Stimulated activated CD4-positive, alpha-beta T cell treated with anti-CD3 and anti-CD28 coated beads, Interleukin-4, amount 100 ng/mL, for 24 hours (primary cell): ENCODE measurements around the gene RSF1.
"Not testable (repeated sequence)": the region's sequence is repeated elsewhere in the genome, so short reads cannot be mapped to it uniquely, and the experiment has no call there.

Source experiments
- DNase-seq: peaks from one replicate; pipeline ENCODE4 v3.0.0-alpha.2; 2020

Gene RSF1

GRCh38 chr11:77820565-77821348 is at the start of gene RSF1, which contains the start of gene AAMDC:
TSS of gene RSF1 (minus strand) at chr11:77820722. CDS start at chr11:77820714, 8 bp downstream.
TSS of gene AAMDC (plus strand) at chr11:77821144. CDS start at chr11:77842497, 21,353 bp downstream.
- DNase-seq, result peak; percentile 98

- no peak for DNase-seq
Measured at GRCh38 chr11:77868744-77869143, 48.2 kb upstream of the RSF1 start.

GRCh38 chr11:77866336-77866735 is 45.8 kb upstream of the RSF1 start:
- DNase-seq, result no peak

- no peak for DNase-seq
Measured at GRCh38 chr11:77865805-77866204, 45.3 kb upstream of the RSF1 start.

GRCh38 chr11:77861444-77861843 is 40.9 kb upstream of the RSF1 start:
- not testable (repeated sequence) for DNase-seq

- DNase-seq, result not testable (repeated sequence)
Measured at GRCh38 chr11:77857906-77858457, 37.5 kb upstream of the RSF1 start.

GRCh38 chr11:77854838-77855237 is 34.3 kb upstream of the RSF1 start:
- DNase-seq, result no peak

GRCh38 chr11:77851503-77851902 is 31.0 kb upstream of the RSF1 start:
- no peak for DNase-seq

GRCh38 chr11:77843700-77844099 is 23.2 kb upstream of the RSF1 start:
- DNase-seq, result not testable (repeated sequence)

GRCh38 chr11:77842441-77843121 is 22.1 kb upstream of the RSF1 start:
- DNase-seq, result no peak

- no peak for DNase-seq
Measured at GRCh38 chr11:77833302-77833701, 12.8 kb upstream of the RSF1 start.

GRCh38 chr11:77828926-77829325 is 8.4 kb upstream of the RSF1 start:
- no peak for DNase-seq

GRCh38 chr11:77823775-77824174 is 3.3 kb upstream of the RSF1 start:
- no peak for DNase-seq

- not testable (repeated sequence) for DNase-seq
Measured at GRCh38 chr11:77822126-77822525, 1.6 kb upstream of the RSF1 start.

- DNase-seq, result peak; percentile 25
Measured at GRCh38 chr11:77821349-77821851, 878 bp upstream of the RSF1 start.

- peak; percentile 45 for DNase-seq
Measured at GRCh38 chr11:77819921-77820564, 479 bp downstream of the RSF1 start.

GRCh38 chr11:77819411-77819920 is 1.1 kb downstream of the RSF1 start:
- DNase-seq, result peak; percentile 86

- no peak for DNase-seq
Measured at GRCh38 chr11:77815459-77815858, 5.1 kb downstream of the RSF1 start.

GRCh38 chr11:77814848-77815247 is 5.7 kb downstream of the RSF1 start:
- no peak for DNase-seq

GRCh38 chr11:77813256-77813655 is 7.3 kb downstream of the RSF1 start:
- DNase-seq, result no peak

GRCh38 chr11:77806993-77807392 is 13.5 kb downstream of the RSF1 start:
- DNase-seq, result no peak

- DNase-seq, result no peak
Measured at GRCh38 chr11:77806415-77806814, 14.1 kb downstream of the RSF1 start.

GRCh38 chr11:77801477-77801876 is 19.0 kb downstream of the RSF1 start:
- DNase-seq, result no peak
